ENCODE measurements around the gene TNS4.

TNS4 gene

DNA sequence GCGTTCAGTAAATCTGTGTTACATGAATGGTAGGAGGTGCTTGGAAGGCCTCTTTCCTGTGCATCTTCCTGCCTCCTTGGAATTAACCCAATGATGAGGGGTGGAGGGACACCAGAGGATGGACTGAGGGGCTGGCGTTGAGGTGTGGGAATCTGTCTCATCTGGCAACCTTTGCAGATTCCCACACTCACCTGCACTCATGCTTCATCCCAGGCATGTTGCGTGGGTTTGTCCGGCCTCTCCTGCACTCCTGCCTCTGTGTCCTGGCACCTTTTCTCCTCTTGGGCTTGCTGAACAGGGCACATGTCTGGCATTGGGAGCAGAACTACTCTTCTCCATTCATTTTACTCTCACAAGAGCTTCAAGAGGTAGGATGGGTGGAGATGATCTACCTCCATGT, 61.3 kb downstream of the TNS4 start:
- DNase-seq (ENCODE audit: insufficient read length, low spot score) (no peak), FAIRE-seq (no peak)
- no peak for TF ChIP-seq POLR2A (IDR thresholded peaks at IDR 0.05; ENCODE audit: low read depth, low read length)
- TF ChIP-seq POLR2AphosphoS5 (IDR thresholded peaks at IDR 0.05; ENCODE audit: low read depth, low read length): no peak
- no peak for TF ChIP-seq POU2F2 (IDR thresholded peaks at IDR 0.05; ENCODE audit: low read depth, low read length)
- TF ChIP-seq SPI1 (IDR thresholded peaks at IDR 0.05; ENCODE audit: low read depth, low read length): no peak
- TF ChIP-seq TAF1 (IDR thresholded peaks at IDR 0.05; ENCODE audit: low read depth, low read length): no peak
- TF ChIP-seq PAX5 (IDR thresholded peaks at IDR 0.05; ENCODE audit: insufficient read depth, low read length, severe bottlenecking): no peak

DNA sequence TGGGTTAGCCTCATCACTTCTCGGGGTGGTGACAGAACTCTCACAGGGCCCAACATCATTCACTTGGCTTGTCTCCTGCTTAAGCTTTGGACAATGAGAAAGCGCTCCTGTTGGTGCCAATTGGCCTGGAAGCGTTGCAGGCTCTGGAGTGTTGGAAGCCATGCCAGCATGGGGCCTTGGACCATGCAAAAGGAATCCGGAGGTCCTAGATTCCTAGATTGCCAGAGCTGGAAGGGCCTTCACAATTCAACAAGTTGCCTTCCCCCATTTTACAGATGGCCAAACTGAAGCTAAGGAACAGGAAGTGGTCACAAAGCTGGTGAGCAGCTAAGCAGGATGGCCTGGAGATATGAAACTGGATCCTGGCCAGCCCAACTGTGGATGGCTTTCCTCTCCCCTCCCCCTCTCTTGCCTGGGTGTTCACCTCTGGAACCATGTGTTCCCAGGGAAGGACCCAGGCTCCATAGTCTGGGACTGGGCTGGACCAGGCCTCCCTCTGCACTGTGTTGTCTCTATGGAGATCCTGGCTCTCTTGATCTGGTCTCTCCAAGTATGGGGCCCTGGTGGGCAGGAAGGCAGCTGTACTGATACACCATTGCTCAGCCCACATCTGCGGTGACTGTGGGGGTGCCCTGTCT, 64.2 kb downstream of the TNS4 start:
- FAIRE-seq (no peak), DNase-seq (ENCODE audit: insufficient read length, low spot score) (no peak)
- no peak for TF ChIP-seq POU2F2 (IDR thresholded peaks at IDR 0.05; ENCODE audit: low read depth, low read length)
- TF ChIP-seq SPI1 (IDR thresholded peaks at IDR 0.05; ENCODE audit: low read depth, low read length): 0 out of 2 replicates have a peak, but pooled peaks have one; percentile 38

DNA sequence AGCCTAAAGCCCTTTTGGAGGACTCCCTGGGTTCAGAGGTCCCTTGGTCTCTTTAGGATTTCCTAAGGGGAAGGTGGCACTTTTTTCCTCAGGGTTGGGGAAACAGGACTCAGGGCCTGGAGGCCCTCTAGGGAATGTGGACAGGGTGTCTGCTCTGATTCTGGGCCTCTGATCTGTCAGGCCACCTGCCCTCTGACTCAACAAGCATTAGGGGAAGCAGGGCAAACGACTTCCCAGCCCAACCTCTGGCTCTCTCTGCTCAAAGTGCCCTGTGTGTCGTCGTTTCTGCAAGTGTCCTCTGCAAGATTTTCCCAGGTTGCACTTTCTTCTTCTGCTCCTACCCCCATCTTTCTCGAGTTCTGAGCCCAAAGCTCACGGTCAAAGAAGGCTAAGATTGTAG, 64.8 kb downstream of the TNS4 start:
- no peak for DNase-seq (ENCODE audit: insufficient read length, low spot score)
- no peak for TF ChIP-seq POLR2AphosphoS5 (IDR thresholded peaks at IDR 0.05; ENCODE audit: low read depth, low read length)
- TF ChIP-seq SPI1 (IDR thresholded peaks at IDR 0.05; ENCODE audit: low read depth, low read length): no peak
- FAIRE-seq: no peak

DNA sequence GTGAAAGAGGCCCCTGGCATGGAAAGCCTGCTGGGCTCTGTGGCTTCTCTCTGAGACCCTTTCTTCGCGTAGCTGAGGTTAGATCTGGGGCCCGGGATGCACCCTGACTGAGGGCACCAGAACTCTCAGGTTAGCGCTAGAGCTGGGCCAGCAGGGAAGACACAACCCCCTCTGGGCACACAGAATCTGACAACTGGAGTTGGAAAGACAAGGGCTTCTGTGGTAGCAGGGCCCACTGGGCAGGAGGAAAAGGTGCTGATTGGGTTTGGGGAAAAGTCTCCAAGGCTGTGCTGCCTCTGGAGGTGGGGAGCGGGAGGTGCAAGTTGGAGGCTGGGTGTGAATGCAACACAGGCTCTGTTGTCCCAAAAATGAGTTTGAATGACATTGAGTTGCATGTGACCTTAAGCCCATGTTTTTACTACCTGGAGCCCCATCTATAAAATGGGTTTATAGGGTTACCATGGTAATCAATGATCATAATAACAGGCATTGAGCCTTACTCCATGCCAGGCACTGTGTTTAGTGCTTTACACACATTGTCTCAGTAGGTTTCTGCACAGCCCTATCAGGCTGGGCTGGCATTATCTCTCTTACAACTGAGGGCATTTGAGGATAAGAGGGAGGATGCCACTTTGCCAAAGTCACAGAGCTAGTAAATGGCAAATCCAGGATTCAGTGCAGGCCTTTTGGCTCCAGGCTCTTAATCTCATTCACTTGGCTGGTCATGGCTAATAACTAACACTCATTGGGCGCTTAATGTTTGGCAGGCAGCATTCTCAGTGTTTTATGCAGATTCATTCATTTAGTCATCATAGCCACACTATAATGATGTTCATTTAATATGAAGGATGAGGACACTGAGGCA, 67.6 kb downstream of the TNS4 start:
- TF ChIP-seq TAF1 (IDR thresholded peaks at IDR 0.05; ENCODE audit: low read depth, low read length) (no peak), POLR2A (IDR thresholded peaks at IDR 0.05; ENCODE audit: low read depth, low read length) (no peak), SPI1 (IDR thresholded peaks at IDR 0.05; ENCODE audit: low read depth, low read length) (no peak), POU2F2 (IDR thresholded peaks at IDR 0.05; ENCODE audit: low read depth, low read length) (no peak), PAX5 (IDR thresholded peaks at IDR 0.05; ENCODE audit: insufficient read depth, low read length, severe bottlenecking) (no peak), POLR2AphosphoS5 (IDR thresholded peaks at IDR 0.05; ENCODE audit: low read depth, low read length) (no peak)
- DNase-seq (ENCODE audit: insufficient read length, low spot score): no peak
- peak; percentile 81 for FAIRE-seq

DNA sequence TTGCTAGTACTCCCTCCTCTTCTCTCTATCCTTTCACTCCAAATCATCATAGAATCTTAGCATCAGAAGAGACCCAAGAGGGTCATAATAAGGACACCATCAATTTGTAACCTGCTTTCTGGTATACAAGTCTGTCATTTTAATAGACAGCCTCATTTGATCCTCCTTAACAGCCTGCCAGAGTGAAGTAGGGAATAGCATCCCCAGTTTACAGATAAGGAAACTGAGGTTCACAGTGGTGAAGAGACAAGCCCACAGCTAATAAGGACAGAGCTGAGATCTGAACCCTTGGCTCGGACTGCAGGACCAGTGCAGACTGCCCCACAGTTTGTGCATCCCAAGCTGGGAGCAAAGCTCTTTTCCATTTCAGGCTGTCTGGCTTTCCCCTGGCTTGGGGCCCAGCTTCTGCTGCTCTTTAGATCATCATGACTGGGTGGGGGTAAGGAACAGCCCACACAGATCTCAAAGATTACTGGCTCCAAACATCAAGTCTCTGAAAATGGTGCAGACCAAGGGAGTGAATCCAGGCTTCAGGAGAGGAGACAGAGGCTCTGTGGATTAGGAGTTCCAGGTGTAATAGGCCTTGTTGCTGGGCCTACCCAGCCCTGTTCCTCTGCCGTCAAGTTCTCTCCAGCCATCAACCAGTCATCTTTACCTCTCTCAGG, 68.4 kb downstream of the TNS4 start:
- TF ChIP-seq PAX5 (IDR thresholded peaks at IDR 0.05; ENCODE audit: insufficient read depth, low read length, severe bottlenecking) (no peak), POU2F2 (IDR thresholded peaks at IDR 0.05; ENCODE audit: low read depth, low read length) (no peak), SPI1 (IDR thresholded peaks at IDR 0.05; ENCODE audit: low read depth, low read length) (no peak), TAF1 (IDR thresholded peaks at IDR 0.05; ENCODE audit: low read depth, low read length) (no peak), POLR2A (IDR thresholded peaks at IDR 0.05; ENCODE audit: low read depth, low read length) (no peak), POLR2AphosphoS5 (IDR thresholded peaks at IDR 0.05; ENCODE audit: low read depth, low read length) (no peak)
- peak; percentile 5 for FAIRE-seq
- DNase-seq (ENCODE audit: insufficient read length, low spot score): no peak

DNA sequence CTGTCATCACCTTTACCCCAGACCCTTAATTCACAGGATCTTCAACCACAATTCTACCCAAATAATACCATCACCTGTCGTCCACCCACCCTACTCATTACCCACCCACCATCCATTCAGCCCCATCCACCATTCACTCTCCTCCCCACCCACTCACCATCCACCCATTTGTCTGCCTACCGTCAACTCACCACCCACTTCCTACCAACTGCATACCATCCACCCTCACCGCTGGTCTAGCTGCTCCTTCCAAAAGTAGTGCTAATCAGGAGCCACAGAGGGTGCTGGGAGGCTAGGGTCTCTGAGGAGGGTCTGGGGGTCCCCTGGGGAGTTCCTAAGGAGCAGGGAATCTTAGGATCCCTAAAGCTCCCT, 70.2 kb downstream of the TNS4 start:
- no peak for FAIRE-seq
- TF ChIP-seq POLR2AphosphoS5 (IDR thresholded peaks at IDR 0.05; ENCODE audit: low read depth, low read length): no peak
- TF ChIP-seq TAF1 (IDR thresholded peaks at IDR 0.05; ENCODE audit: low read depth, low read length): no peak
- TF ChIP-seq POLR2A (IDR thresholded peaks at IDR 0.05; ENCODE audit: low read depth, low read length): no peak
- DNase-seq (ENCODE audit: insufficient read length, low spot score): no peak

DNA sequence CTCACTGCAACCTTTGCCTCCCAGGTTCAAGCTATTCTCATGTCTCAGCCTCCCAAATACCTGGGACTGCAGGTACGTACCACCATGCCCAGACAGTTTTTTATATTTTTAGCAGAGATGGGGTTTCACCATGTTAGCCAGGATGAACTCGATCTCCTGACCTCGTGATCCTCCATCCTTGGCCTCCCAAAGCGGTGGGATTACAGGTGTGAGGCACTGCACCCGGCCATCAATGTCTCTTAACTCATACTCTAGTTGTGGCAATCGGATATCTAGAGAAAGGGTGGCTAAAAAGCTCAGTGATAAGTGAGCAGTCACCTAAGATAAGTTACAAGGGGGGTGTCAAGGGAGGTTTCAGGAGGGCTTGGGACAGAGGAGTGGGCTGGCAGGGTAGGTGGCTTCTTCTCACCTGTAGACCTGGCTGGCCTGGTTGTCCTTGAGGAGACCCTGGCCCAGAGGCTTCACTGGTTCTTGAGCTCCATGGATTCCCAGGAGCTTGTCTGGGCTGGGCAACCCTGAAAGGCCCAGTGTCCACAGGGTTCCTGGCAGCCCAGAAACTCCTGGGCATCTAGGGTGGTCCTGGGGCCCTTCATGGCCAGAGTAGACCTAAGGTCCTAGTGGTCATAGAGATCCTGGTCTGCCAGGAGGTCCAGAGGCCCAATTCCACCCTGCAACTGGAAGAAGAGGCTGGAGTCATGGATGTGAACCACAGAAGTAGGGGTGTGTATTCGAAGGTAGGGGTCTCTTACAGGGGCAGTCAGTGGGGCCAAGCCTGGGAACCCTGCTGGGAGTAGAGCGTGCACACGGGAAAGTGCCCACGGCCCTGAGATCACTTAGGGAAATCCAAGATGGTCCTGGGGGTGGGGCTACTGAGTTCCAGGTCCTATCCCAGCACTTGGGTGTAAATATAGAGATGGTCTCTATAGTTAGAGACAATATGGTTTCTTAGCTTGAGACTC, 70.9 kb downstream of the TNS4 start:
- no peak for FAIRE-seq
- DNase-seq (ENCODE audit: insufficient read length, low spot score): no peak
- TF ChIP-seq POLR2A (IDR thresholded peaks at IDR 0.05; ENCODE audit: low read depth, low read length) (no peak), POLR2AphosphoS5 (IDR thresholded peaks at IDR 0.05; ENCODE audit: low read depth, low read length) (no peak), TAF1 (IDR thresholded peaks at IDR 0.05; ENCODE audit: low read depth, low read length) (no peak), POU2F2 (IDR thresholded peaks at IDR 0.05; ENCODE audit: low read depth, low read length) (no peak), SPI1 (IDR thresholded peaks at IDR 0.05; ENCODE audit: low read depth, low read length) (no peak), PAX5 (IDR thresholded peaks at IDR 0.05; ENCODE audit: insufficient read depth, low read length, severe bottlenecking) (no peak)

DNA sequence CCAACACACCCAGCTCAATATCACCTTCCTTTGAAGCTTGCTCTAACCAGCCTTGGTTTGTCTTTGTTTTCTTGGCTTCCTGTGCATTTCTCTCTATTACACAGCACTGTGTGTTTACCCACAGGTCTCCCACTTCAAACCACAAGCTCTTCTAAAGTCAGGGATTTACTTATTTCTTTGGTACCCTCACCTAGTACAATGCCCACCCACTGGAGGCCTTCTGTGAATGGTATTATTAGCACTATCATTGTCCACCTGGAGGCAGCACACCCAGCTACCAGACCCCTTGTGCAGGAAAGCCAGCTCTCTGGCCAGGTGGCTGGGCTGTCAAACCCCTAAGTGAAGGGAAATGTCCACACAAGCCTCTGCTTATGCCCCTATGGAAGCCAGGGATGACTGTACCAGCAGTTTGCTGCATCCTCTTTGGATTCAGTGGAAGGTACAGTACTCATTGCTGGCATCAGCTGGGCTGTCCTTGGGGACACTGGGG, 74.4 kb downstream of the TNS4 start:
- FAIRE-seq: peak; percentile 66
- TF ChIP-seq TAF1 (IDR thresholded peaks at IDR 0.05; ENCODE audit: low read depth, low read length) (no peak), POLR2AphosphoS5 (IDR thresholded peaks at IDR 0.05; ENCODE audit: low read depth, low read length) (no peak)
- DNase-seq (ENCODE audit: insufficient read length, low spot score): no peak

Data from GM12891 (cell line).